HG03095 (cell line): ENCODE data around the gene MUC2.

Experiments used
- ATAC-seq: cut with Tn5 transposase; IDR thresholded peaks from one replicate; pipeline ENCODE4 v1.9.1; 2021; ENCODE audit warnings: moderate library complexity; ENCODE audit not compliant: unreplicated experiment

The MUC2 gene

GRCh38 chr11:1070594-1071462, 3.8 kb upstream of the MUC2 start:
- no peak for ATAC-seq

GRCh38 chr11:1071571-1072115, 3.0 kb upstream of the MUC2 start:
- no peak for ATAC-seq

DNA sequence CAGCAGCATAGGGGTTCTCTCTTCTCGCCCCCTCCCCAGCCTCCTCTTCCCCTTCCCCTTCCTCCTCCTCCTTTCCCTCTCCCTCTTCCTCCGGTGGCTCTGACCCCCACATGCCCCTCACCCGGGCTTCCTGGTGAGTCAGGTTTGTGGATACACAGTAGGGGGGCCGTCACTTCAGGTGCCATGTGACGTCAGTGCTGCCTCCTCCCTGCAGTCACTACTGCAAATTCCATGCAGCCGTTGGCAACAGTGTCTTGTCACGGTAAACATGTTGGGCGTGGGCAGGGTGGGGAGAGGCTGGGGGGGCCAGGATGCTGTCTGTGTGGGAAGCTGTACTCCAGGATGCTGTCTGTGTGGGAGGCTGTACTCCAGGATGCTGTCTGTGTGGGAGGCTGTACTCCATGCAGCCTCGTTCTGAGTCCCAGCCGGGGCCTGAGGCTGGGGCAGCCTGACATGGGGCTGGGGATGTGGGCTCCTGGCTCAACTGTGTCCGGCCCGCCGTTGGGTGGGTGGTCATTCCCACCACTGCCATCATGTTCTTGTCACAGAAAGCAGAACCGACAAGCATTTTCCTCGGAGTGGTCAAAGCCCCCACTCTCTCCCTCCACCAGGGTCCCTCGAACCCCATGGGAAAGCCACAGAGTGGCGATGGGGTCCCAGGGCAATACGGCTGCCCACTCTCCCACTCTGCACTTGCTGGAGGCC, 2.4 kb upstream of the MUC2 start:
- no peak for ATAC-seq

- no peak for ATAC-seq
Measured at GRCh38 chr11:1072821-1073231, 1.8 kb upstream of the MUC2 start.

- no peak for ATAC-seq
Measured at GRCh38 chr11:1073261-1073724, 1.4 kb upstream of the MUC2 start.

- no peak for ATAC-seq
Measured at GRCh38 chr11:1073851-1074243, 827 bp upstream of the MUC2 start.

DNA sequence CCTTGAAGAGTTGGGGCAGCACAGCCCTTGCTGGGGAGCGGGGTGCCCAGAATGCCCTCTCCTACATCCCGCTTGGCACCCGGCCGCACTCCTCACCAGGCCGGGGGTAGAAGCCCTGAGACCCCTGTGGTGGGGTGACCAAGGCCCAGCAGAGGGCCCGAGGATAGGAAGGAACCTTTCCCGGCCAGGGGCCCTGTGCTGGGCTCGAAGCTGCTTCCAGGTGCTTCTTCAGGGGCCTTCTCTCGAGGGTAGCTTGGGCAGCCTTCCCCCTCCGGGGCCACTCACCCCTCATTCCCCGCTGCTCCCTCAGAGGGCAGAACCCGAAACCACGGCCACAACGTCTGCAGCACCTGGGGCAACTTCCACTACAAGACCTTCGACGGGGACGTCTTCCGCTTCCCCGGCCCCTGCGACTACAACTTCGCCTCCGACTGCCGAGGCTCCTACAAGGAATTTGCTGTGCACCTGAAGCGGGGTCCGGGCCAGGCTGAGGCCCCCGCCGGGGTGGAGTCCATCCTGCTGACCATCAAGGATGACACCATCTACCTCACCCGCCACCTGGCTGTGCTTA, 752 bp downstream of the MUC2 start:
- no peak for ATAC-seq

DNA sequence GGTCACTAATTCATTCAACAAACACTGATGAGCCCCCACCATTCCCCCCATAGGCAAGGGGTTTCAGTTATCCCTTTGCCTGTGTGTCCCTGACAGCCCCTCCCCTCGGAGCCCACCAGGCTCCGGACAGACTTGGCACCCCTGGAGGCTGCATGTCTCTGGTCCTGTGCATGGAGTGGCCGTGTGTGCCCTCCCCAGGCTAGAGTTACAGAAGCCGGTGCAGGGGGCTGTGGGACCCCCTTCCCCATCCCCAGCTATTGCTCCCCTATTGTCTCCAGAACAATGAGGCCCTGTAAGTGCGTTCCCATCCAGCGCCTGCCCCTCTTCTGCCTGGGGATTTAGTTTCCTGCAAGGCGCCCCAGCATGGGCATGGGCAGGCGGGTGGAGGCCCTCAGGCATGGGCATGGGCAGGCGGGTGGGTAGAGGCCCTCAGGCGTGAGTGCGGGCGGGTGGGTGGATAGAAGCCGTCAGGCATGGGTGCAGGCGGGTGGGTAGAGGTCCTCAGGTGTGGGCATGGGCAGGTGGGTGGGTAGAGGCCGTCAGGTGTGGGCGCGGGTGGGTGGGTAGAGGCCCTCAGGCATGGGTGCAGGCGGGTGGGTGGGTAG, 1.5 kb downstream of the MUC2 start:
- ATAC-seq, result no peak

DNA sequence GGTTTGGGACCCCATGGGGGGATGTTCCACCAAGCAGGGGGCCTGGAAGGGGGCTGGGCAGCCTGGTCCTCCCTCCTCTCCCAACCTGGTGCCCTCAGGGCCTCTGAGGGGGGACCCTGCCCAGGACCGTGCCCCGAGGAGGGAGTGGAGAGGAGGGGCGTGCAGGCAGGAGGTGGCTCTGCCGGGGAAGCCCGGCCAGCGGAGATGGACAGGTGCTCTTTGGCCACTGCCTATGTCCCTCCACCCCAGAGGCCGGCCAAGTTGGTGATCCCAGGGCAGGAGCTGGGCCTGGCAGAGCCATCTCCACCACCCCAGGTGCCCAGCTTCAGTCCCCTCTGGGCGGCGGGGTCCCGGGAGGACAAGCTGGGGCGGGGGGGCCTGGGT, 2.4 kb downstream of the MUC2 start:
- no peak for ATAC-seq

GRCh38 chr11:1077417-1078119, 2.9 kb downstream of the MUC2 start:
- no peak for ATAC-seq

DNA sequence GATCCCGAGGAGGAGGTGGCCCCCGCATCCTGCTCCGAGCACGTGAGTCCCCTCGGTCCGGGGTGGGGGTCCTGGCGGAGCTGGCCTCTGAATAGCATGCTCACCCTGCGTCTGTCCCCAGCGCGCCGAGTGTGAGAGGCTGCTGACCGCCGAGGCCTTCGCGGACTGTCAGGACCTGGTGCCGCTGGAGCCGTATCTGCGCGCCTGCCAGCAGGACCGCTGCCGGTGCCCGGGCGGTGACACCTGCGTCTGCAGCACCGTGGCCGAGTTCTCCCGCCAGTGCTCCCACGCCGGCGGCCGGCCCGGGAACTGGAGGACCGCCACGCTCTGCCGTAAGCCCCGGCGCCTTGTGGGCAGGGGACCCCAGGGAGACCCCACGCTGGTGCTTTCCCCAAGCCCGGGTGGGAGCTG, 3.5 kb downstream of the MUC2 start:
- no peak for ATAC-seq

DNA sequence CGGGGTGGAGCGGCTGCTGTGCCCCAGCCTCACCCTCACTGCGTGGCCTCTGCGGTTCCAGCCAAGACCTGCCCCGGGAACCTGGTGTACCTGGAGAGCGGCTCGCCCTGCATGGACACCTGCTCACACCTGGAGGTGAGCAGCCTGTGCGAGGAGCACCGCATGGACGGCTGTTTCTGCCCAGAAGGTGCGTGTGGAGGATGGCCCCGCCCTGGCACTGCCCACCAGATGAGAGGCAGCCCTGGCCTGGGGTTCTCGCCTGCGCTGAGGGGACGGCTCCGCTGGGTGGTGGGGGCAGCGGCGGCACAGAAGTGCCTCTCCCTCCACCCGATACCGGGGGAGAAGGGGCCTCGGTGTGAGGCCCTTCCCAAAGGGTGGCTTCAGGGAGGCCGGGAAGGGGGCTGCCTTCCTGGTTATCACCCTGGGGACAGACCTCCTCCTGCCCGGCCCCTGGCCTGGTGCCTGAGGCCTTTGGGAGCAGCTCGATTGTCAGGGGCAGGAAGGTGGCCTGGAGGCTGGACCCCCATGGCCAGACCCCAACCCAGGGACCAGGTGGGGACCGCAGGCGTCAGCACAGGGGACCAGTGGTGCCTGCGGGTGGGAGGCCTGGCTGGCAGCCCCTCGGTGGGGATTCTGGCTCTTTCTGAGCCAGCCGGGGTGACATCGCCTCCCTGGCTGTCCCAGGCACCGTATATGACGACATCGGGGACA, 7.1 kb downstream of the MUC2 start:
- ATAC-seq, result no peak

DNA sequence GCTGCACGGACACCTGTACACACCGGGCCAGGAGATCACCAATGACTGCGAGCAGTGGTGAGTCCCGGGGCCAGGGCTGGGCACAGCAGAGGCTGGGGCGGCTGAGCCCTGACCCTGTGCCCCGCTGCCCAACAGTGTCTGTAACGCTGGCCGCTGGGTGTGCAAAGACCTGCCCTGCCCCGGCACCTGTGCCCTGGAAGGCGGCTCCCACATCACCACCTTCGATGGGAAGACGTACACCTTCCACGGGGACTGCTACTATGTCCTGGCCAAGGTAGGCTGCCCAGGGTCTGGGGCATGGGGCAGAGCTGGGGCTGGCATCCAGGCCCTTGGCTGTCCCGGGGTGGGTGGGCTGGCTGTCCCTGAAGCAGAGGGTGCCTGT, 7.7 kb downstream of the MUC2 start:
- ATAC-seq, result no peak

- ATAC-seq, result no peak
Measured at GRCh38 chr11:1082728-1083620, 8.3 kb downstream of the MUC2 start.

- no peak for ATAC-seq
Measured at GRCh38 chr11:1083621-1084551, 9.2 kb downstream of the MUC2 start.

- ATAC-seq, result no peak
Measured at GRCh38 chr11:1084561-1085439, 10.1 kb downstream of the MUC2 start.
